RWPE2 (cell line): ENCODE results near the gene TRIP10.
"Not testable (repeated sequence)": the region's sequence is repeated elsewhere in the genome, so short reads cannot be mapped to it uniquely, and the experiment has no call there.

Experiments
- ATAC-seq: fragments of 200-7000 bp; cut with Tn5 transposase; 3 replicates; pipeline ENCODE4 v1.9.1; 2021; ENCODE audit warnings: low read depth
- DNase-seq: peaks from one replicate; pipeline ENCODE4 v3.0.0-alpha.2; 2020; ENCODE audit warnings: low spot score
- H3K27ac ChIP-seq: fragments of 450-650 bp; 2 replicates; pipeline ENCODE4 v1.5.1; 2017; ENCODE audit warnings: mild to moderate bottlenecking; ENCODE audit not compliant: poor library complexity, severe bottlenecking
- H3K27me3 ChIP-seq: fragments of 250-450 bp; sonication (Bioruptor Pico); 2 replicates; pipeline ENCODE4 v1.5.1; 2021; ENCODE audit warnings: mild to moderate bottlenecking, moderate library complexity; ENCODE audit not compliant: insufficient read depth, poor library complexity, severe bottlenecking
- H3K36me3 ChIP-seq: fragments of 250-450 bp; sonication (Bioruptor Pico); 2 replicates; pipeline ENCODE4 v1.5.1; 2020; ENCODE audit warnings: low read depth, mild to moderate bottlenecking, moderate library complexity
- H3K4me1 ChIP-seq: fragments of 250-450 bp; sonication (Bioruptor Pico); 2 replicates; pipeline ENCODE4 v1.5.1; 2021; ENCODE audit warnings: mild to moderate bottlenecking, moderate library complexity; ENCODE audit not compliant: insufficient read depth, poor library complexity, severe bottlenecking
- H3K4me3 ChIP-seq: fragments of 250-450 bp; sonication (Bioruptor Pico); 2 replicates; pipeline ENCODE4 v1.5.1; 2021; ENCODE audit warnings: mild to moderate bottlenecking, moderate library complexity; ENCODE audit not compliant: severe bottlenecking
- H3K9me3 ChIP-seq: fragments of 250-450 bp; sonication (Bioruptor Pico); 2 replicates; pipeline ENCODE4 v1.5.1; 2021; ENCODE audit warnings: mild to moderate bottlenecking, moderate library complexity; ENCODE audit not compliant: severe bottlenecking
- CTCF ChIP-seq: fragments of 450-650 bp; IDR thresholded peaks from one replicate; pipeline ENCODE4 v1.5.1; 2017; ENCODE audit warnings: mild to moderate bottlenecking, moderate library complexity; ENCODE audit not compliant: poor library complexity, severe bottlenecking

The TRIP10 gene

GRCh38 chr19:6707011-6707657 lies 32.3 kb upstream of the TRIP10 start:
- no peaks in the 10 kb centered on the region for H3K36me3 ChIP-seq
- H3K27me3 ChIP-seq = no peaks in the 10 kb centered on the region
- no peaks in the 10 kb centered on the region for H3K4me1 ChIP-seq
- ATAC-seq (no peak), DNase-seq (no peak)
- no peaks in the 10 kb centered on the region for H3K9me3 ChIP-seq
- TF ChIP-seq CTCF = no peak
- H3K27ac ChIP-seq = no peak overlapping the region
- no peak overlapping the region for H3K4me3 ChIP-seq

GRCh38 chr19:6707658-6708018 lies 31.8 kb upstream of the TRIP10 start:
- TF ChIP-seq CTCF = no peak

GRCh38 chr19:6708346-6708745 lies 31.1 kb upstream of the TRIP10 start:
- ATAC-seq = no peak
- no peaks in the 10 kb centered on the region for H3K4me1 ChIP-seq

More at GRCh38 chr19:6707658-6708018, 31.8 kb upstream of the TRIP10 start:
- DNase-seq (no peak), ATAC-seq (no peak)
- Histone ChIP-seq H3K9me3 (no peaks in the 10 kb centered on the region), H3K4me3 (no peak overlapping the region), H3K36me3 (no peaks in the 10 kb centered on the region), H3K27me3 (no peaks in the 10 kb centered on the region), H3K27ac (no peak overlapping the region), H3K4me1 (no peaks in the 10 kb centered on the region)

GRCh38 chr19:6708913-6709312 lies 30.6 kb upstream of the TRIP10 start:
- H3K4me1 ChIP-seq, DNase-seq, H3K27ac ChIP-seq, H3K36me3 ChIP-seq, ATAC-seq, H3K4me3 ChIP-seq, H3K9me3 ChIP-seq, H3K27me3 ChIP-seq: not testable (repeated sequence)

More at GRCh38 chr19:6708346-6708745, 31.1 kb upstream of the TRIP10 start:
- H3K4me3 ChIP-seq = no peak overlapping the region
- H3K36me3 ChIP-seq = no peaks in the 10 kb centered on the region
- no peaks in the 10 kb centered on the region for H3K27me3 ChIP-seq
- no peak overlapping the region for H3K27ac ChIP-seq
- TF ChIP-seq CTCF = no peak
- no peak for DNase-seq
- H3K9me3 ChIP-seq = no peaks in the 10 kb centered on the region

GRCh38 chr19:6709549-6709948 lies 29.9 kb upstream of the TRIP10 start:
- no peak overlapping the region for H3K4me3 ChIP-seq

More at GRCh38 chr19:6709549-6709948, 29.9 kb upstream of the TRIP10 start:
- ATAC-seq (no peak), DNase-seq (no peak)
- no peak overlapping the region for H3K27ac ChIP-seq
- no peaks in the 10 kb centered on the region for H3K36me3 ChIP-seq
- H3K27me3 ChIP-seq = no peaks in the 10 kb centered on the region
- no peaks in the 10 kb centered on the region for H3K4me1 ChIP-seq
- H3K9me3 ChIP-seq = no peaks in the 10 kb centered on the region
- TF ChIP-seq CTCF = no peak
